IPS-18c (cell line): ENCODE measurements around the gene PNPO.

Experiments
- H3K4me3 ChIP-seq: 2 replicates; pipeline ENCODE4 v1.7.0; 2013; ENCODE audit warnings: low read depth, mild to moderate bottlenecking, low read length, moderate library complexity; ENCODE audit not compliant: insufficient read depth
- H3K9me3 ChIP-seq: one replicate; pipeline ENCODE4 v1.6.1; 2013; ENCODE audit warnings: mild to moderate bottlenecking, low read length, moderate library complexity; ENCODE audit not compliant: control insufficient read depth, insufficient read depth

PNPO gene

GRCh38 chr17:47942568-47942967, 1.2 kb downstream of the PNPO start:
- H3K4me3 ChIP-seq, result peak overlapping the region; percentile 65

GRCh38 chr17:47945080-47945479, 3.7 kb downstream of the PNPO start:
- Histone ChIP-seq H3K9me3 (no peaks in the 10 kb centered on the region), H3K4me3 (no peak overlapping the region)

More at GRCh38 chr17:47942568-47942967, 1.2 kb downstream of the PNPO start:
- H3K9me3 ChIP-seq, result no peaks in the 10 kb centered on the region

- Histone ChIP-seq H3K4me3 (no peak overlapping the region), H3K9me3 (no peaks in the 10 kb centered on the region)
Measured at GRCh38 chr17:47945529-47946508, 4.4 kb downstream of the PNPO start.

- Histone ChIP-seq H3K4me3 (no peak overlapping the region), H3K9me3 (no peaks in the 10 kb centered on the region)
Measured at GRCh38 chr17:47946516-47946915, 5.1 kb downstream of the PNPO start.

- Histone ChIP-seq H3K4me3 (no peak overlapping the region), H3K9me3 (no peaks in the 10 kb centered on the region)
Measured at GRCh38 chr17:47946929-47947397, 5.6 kb downstream of the PNPO start.

- Histone ChIP-seq H3K4me3 (no peak overlapping the region), H3K9me3 (no peaks in the 10 kb centered on the region)
Measured at GRCh38 chr17:47948706-47949196, 7.4 kb downstream of the PNPO start.

- no peaks in the 10 kb centered on the region for H3K9me3 ChIP-seq
- H3K4me3 ChIP-seq, result no peak overlapping the region; the same call in 1 of the 2 replicates
Measured at GRCh38 chr17:47949197-47949759, 7.9 kb downstream of the PNPO start.

- no peaks in the 10 kb centered on the region for H3K9me3 ChIP-seq
- H3K4me3 ChIP-seq, result no peak overlapping the region
Measured at GRCh38 chr17:47949946-47950345, 8.6 kb downstream of the PNPO start.

GRCh38 chr17:47950448-47950847, 9.1 kb downstream of the PNPO start:
- H3K9me3 ChIP-seq, result no peaks in the 10 kb centered on the region
- no peak overlapping the region for H3K4me3 ChIP-seq

- H3K9me3 ChIP-seq, result no peaks in the 10 kb centered on the region
- H3K4me3 ChIP-seq, result no peak overlapping the region
Measured at GRCh38 chr17:47952171-47953021, 11.0 kb downstream of the PNPO start.

- Histone ChIP-seq H3K4me3 (no peak overlapping the region), H3K9me3 (no peaks in the 10 kb centered on the region)
Measured at GRCh38 chr17:47953909-47954308, 12.5 kb downstream of the PNPO start.

- H3K9me3 ChIP-seq, result no peaks in the 10 kb centered on the region
- H3K4me3 ChIP-seq, result no peak overlapping the region
Measured at GRCh38 chr17:47955497-47956461, 14.4 kb downstream of the PNPO start.

- peak overlapping the region; percentile 25 for H3K4me3 ChIP-seq
Measured at GRCh38 chr17:47956791-47957590, 15.6 kb downstream of the PNPO start.

GRCh38 chr17:47957591-47958490, 16.5 kb downstream of the PNPO start, which contains the start of gene PRR15L:
PRR15L (minus strand) TSS chr17:47957883; CDS start chr17:47953234, 4,649 bp downstream.
- Histone ChIP-seq H3K9me3 (no peaks in the 10 kb centered on the region), H3K4me3 (peak within 1 kb of the TSS; percentile 25)

More at GRCh38 chr17:47956791-47957590, 15.6 kb downstream of the PNPO start:
- H3K9me3 ChIP-seq, result no peaks in the 10 kb centered on the region
